Measurements from ENCODE around the gene MC2R. TPM values are rescaled to one million over a fixed set of nuclear protein-coding genes. Genes with fewer than 3 reads are reported as not detected.
A peak's percentile ranks its signal among the peaks of the same experiment; 100 is the strongest.

MC2R gene
- total RNA-seq, 1 donor from 2014 or later = not detected

DNA sequence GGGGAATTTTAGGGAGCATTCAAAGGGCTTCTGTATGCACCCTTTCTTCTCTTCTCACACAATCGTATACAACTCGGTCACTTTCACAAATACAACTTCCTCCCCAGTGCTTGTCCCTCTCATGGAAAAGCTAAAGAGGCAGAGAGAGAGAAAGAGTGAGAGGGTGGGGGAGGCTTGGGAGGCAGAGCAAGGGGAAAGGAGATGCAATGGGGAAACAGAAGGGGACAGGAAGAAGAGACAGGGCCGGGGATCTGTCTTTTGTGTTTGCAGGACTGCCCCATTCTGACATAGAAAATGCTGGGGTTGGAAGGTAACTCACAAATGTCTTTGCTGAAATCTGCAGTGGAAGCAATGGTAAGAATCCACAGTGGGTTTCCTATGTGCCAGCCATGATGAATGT is 2.1 kb upstream of the MC2R start:
- TF ChIP-seq, protein P1, sequence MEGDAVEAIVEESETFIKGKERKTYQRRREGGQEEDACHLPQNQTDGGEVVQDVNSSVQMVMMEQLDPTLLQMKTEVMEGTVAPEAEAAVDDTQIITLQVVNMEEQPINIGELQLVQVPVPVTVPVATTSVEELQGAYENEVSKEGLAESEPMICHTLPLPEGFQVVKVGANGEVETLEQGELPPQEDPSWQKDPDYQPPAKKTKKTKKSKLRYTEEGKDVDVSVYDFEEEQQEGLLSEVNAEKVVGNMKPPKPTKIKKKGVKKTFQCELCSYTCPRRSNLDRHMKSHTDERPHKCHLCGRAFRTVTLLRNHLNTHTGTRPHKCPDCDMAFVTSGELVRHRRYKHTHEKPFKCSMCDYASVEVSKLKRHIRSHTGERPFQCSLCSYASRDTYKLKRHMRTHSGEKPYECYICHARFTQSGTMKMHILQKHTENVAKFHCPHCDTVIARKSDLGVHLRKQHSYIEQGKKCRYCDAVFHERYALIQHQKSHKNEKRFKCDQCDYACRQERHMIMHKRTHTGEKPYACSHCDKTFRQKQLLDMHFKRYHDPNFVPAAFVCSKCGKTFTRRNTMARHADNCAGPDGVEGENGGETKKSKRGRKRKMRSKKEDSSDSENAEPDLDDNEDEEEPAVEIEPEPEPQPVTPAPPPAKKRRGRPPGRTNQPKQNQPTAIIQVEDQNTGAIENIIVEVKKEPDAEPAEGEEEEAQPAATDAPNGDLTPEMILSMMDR (IDR thresholded peaks at IDR 0.05; ENCODE audit: partially characterized antibody, unreplicated experiment) = no peak
- H3K27ac Mint-ChIP-seq (ENCODE audit: unreplicated experiment) = no peak overlapping the region
- H3K4me3 Mint-ChIP-seq (ENCODE audit: unreplicated experiment) = peak overlapping the region; percentile 23
- peaks cover 6% of the 10 kb centered on the region for H3K27me3 Mint-ChIP-seq (ENCODE audit: unreplicated experiment)
- H3K36me3 Mint-ChIP-seq (ENCODE audit: unreplicated experiment) = peaks cover 5% of the 10 kb centered on the region
- DNase-seq = no peak
- peaks cover 2% of the 10 kb centered on the region for H3K9me3 Mint-ChIP-seq (ENCODE audit: unreplicated experiment)
- no peaks in the 10 kb centered on the region for H3K4me1 Mint-ChIP-seq (ENCODE audit: low read depth, unreplicated experiment)

DNA sequence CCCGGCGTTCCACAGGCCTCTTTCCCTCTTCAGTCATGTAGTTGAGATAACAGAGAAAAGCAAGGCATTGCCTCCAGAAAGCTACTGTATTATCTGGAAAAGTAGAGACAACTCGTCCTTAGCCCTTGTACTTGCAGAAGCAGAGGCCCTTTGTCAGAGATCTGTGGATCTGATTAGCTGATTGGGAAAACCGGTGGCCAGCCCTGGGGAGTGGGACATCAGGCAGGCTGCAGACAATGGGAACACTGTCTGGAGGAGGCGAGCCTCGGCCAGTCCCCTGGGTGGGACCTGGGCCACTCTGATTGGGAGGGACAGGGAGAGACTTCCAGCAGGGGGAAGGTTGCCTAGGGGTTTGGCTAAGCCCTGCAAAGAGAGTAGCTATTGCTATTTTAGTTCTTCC is 1.2 kb upstream of the MC2R start:
- no peak for DNase-seq
- Mint-ChIP-seq H3K36me3 (ENCODE audit: unreplicated experiment) (peaks cover 5% of the 10 kb centered on the region), H3K4me3 (ENCODE audit: unreplicated experiment) (no peak overlapping the region), H3K4me1 (ENCODE audit: low read depth, unreplicated experiment) (no peaks in the 10 kb centered on the region), H3K27me3 (ENCODE audit: unreplicated experiment) (peaks cover 8% of the 10 kb centered on the region), H3K27ac (ENCODE audit: unreplicated experiment) (no peak overlapping the region), H3K9me3 (ENCODE audit: unreplicated experiment) (peaks cover 4% of the 10 kb centered on the region)
- TF ChIP-seq, protein P1 (IDR thresholded peaks at IDR 0.05; ENCODE audit: partially characterized antibody, unreplicated experiment) = no peak

DNA sequence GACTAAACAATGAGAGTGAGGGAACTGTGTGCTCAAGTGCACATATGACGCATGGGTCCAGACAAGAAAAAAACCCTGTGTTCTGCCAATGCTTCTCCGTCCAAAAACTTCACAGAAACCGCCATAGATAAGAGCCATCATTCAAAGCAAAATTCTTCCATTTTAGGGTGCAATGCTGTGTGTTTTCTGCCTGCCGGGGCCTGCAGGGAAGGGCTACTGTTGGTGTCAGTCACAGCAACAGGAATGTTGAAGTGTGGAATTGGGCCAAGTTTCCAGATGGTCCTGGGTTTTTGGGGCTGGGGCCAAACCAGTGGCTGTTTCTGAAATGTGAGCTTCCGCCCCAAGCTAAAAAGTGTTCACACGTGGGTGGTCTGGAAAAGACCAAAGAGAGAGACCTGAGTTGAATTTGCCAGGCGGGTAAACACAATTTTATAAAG is 677 bp upstream of the MC2R start:
- Mint-ChIP-seq H3K27ac (ENCODE audit: unreplicated experiment) (no peak overlapping the region), H3K9me3 (ENCODE audit: unreplicated experiment) (peaks cover 5% of the 10 kb centered on the region), H3K27me3 (ENCODE audit: unreplicated experiment) (peaks cover 8% of the 10 kb centered on the region), H3K4me1 (ENCODE audit: low read depth, unreplicated experiment) (no peaks in the 10 kb centered on the region), H3K4me3 (ENCODE audit: unreplicated experiment) (no peak overlapping the region), H3K36me3 (ENCODE audit: unreplicated experiment) (peaks cover 5% of the 10 kb centered on the region)
- DNase-seq = no peak
- TF ChIP-seq, protein P1 (IDR thresholded peaks at IDR 0.05; ENCODE audit: partially characterized antibody, unreplicated experiment) = no peak

DNA sequence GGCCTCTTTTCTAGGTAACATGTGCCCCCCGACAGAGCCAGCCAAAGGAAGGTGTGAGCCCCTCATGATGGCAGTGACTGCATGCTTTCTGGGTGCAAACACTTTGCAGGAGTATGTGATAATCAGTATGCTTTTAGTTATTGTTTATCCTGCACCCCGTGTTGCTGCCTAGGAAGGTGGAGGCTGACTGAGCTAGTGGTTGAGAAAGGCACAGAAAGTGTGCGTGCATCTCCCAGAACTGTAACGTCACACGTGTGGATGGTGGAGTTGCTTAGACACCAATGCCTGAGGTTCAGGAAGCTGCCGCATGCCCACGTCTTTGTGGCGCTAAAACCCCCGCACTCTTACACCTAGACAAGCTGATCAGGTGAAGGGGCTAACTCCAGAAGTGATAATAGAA is 580 bp downstream of the MC2R start:
- H3K4me3 Mint-ChIP-seq (ENCODE audit: unreplicated experiment) = no peak overlapping the region
- TF ChIP-seq, protein P1 (IDR thresholded peaks at IDR 0.05; ENCODE audit: partially characterized antibody, unreplicated experiment) = no peak
- peaks cover 2% of the 10 kb centered on the region for H3K4me1 Mint-ChIP-seq (ENCODE audit: low read depth, unreplicated experiment)
- H3K27me3 Mint-ChIP-seq (ENCODE audit: unreplicated experiment) = peaks cover 6% of the 10 kb centered on the region
- no peak for DNase-seq
- H3K9me3 Mint-ChIP-seq (ENCODE audit: unreplicated experiment) = peaks cover 3% of the 10 kb centered on the region
- H3K36me3 Mint-ChIP-seq (ENCODE audit: unreplicated experiment) = no peaks in the 10 kb centered on the region
- H3K27ac Mint-ChIP-seq (ENCODE audit: unreplicated experiment) = no peak overlapping the region

DNA sequence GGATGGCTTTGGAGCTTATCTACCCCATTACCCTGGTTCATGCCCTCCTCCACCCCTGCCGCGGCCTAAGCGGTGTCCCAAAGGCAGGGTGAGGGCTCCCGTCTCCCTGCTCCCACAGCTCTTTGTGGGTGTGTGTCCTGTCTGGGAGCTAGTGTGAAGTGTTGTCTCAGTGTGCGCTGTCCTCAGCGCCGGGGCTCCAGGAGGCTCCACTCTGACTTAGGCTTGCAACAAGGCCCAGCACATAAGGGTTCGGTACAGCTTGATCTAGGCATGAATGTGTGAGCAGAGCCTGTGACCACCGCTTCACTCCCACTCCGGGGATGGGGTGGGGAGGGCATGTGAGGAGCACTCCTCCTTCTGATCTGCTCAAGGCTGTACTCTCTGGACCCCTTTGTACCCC is 1.2 kb downstream of the MC2R start:
- H3K27ac Mint-ChIP-seq (ENCODE audit: unreplicated experiment) = no peak overlapping the region
- peaks cover 3% of the 10 kb centered on the region for H3K9me3 Mint-ChIP-seq (ENCODE audit: unreplicated experiment)
- no peaks in the 10 kb centered on the region for H3K36me3 Mint-ChIP-seq (ENCODE audit: unreplicated experiment)
- peaks cover 4% of the 10 kb centered on the region for H3K27me3 Mint-ChIP-seq (ENCODE audit: unreplicated experiment)
- no peak overlapping the region for H3K4me3 Mint-ChIP-seq (ENCODE audit: unreplicated experiment)
- H3K4me1 Mint-ChIP-seq (ENCODE audit: low read depth, unreplicated experiment) = peaks cover 2% of the 10 kb centered on the region
- TF ChIP-seq, protein P1 (IDR thresholded peaks at IDR 0.05; ENCODE audit: partially characterized antibody, unreplicated experiment) = no peak
- no peak for DNase-seq

Measured in glutamatergic neuron (in vitro differentiated cells).